HG02763 (cell line): ENCODE measurements around the gene FBXO34.
"Not testable (repeated sequence)": the region's sequence is repeated elsewhere in the genome, so short reads cannot be mapped to it uniquely, and the experiment has no call there.

Source experiments
- ATAC-seq: cut with Tn5 transposase; IDR thresholded peaks from one replicate; pipeline ENCODE4 v1.9.1; 2021; ENCODE audit warnings: mild to moderate bottlenecking, moderate library complexity; ENCODE audit not compliant: unreplicated experiment

FBXO34 gene

GRCh38 chr14:55344582-55345163 is 73.5 kb downstream of the FBXO34 start:
- ATAC-seq, result not testable (repeated sequence)

GRCh38 chr14:55347040-55347439 is 75.8 kb downstream of the FBXO34 start:
- no peak for ATAC-seq

DNA sequence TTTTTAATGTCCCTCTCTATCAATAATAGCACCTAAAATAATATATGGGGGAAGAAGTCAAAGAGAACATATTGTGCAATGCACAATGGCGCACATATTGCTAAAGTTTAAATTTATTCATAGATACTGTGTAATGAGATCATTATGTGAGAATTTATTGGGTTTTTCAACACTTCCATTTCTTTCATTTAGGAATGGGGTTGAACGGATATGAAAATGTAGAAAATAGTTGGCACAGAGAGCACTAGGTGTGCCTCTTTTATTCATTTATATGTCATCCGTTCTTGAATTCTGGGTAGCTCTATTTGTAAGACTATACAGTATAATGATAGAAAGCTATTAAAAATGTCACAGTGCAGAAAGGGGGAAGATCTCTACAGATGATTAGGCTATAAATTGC is 76.5 kb downstream of the FBXO34 start:
- ATAC-seq, result no peak

GRCh38 chr14:55348766-55349453 is 77.7 kb downstream of the FBXO34 start:
- no peak for ATAC-seq

- no peak for ATAC-seq
Measured at GRCh38 chr14:55349565-55349964, 78.3 kb downstream of the FBXO34 start.

GRCh38 chr14:55350461-55350860 is 79.2 kb downstream of the FBXO34 start:
- no peak for ATAC-seq

- no peak for ATAC-seq
Measured at GRCh38 chr14:55351111-55351510, 79.9 kb downstream of the FBXO34 start.

DNA sequence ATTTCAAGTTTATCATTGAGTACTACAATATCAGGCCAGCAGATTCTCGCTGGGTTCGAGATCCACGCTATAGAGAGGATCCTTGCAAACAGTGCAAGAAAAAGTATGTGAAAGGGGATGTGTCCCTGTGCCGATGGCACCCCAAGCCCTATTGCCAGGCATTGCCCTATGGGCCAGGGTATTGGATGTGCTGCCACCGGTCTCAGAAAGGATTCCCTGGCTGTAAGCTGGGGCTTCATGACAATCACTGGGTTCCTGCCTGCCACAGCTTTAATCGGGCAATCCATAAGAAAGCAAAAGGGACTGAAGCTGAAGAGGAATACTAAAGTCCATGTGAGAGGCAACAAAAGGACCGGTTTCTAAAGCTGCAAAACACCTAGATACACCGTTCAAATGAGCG is 81.0 kb downstream of the FBXO34 start:
- no peak for ATAC-seq

DNA sequence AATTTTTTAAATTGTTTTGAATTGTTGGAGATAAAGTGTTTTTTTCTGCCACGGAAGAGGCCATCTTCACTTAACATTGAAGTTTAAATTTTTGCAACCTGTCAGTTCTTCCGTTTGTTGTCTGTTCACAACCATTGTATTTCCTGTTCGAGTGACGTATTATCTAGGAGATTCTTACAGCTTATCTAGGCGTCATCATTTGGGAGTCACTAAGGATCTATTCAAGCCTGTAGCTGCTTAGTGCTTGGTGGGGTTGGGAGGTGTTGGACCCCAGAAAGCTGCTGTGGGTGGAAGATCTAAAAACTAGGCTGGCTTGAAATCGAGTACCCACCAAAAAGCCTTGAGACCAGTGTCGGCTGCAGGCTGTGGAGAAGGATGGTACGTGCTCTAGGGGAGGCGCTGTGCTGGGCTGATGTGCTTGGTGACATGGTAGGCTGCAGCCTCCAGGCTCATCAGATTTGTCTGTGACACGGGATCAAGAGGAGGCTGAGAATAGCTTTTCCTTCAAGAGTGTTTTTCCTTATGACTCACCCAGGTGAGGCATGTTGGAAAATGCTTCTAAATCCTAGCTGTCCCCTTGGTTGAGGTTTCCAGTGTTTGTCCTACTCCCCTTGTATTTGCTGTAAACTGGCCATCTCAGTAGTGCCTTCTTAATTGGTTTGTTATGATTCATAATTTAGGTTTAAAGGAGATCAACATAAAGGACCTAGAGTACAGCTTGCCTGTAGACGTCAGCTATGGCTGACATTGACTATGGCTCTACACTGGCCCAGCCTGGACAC is 82.7 kb downstream of the FBXO34 start:
- ATAC-seq, result no peak

DNA sequence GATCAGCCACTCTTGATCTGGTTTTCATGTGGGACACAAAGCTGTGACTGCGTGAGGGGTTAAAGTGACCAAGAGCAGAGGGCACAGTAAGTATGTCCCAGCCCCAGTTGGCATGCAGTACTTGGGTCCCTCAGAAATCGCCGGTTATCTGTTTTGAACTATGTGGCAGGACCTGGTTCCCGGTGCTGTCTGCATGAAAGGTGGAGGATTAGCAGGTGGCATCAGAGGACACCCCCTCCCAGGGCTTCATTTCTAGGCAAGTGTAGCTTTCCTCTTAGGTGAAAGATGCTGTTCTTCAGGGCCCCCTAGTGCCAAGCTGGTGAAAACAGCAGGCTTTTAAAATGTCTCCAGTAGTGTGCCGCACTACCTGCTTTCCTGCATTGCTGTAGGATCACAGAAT is 83.3 kb downstream of the FBXO34 start:
- ATAC-seq, result peak; percentile 48

GRCh38 chr14:55355922-55356321 is 84.7 kb downstream of the FBXO34 start:
- ATAC-seq, result no peak

DNA sequence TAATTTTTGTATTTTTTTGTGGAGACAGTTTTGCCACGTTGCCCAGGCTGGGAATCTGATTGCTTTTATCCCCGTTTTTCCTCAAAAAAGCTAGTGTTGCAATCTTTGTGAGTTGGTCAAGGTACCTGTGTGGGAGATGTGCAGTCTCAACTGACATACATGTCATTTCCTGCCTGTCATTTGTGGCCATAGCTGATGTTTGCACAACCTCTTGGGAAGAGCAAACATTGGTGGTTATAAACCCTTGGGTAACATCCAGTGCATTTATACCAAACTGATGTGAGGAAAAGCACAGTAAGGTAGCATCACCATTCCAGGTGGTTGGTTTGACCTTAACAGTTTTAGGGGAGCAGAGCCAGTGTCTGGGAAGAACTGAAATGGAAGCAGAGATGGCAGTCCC is 85.7 kb downstream of the FBXO34 start:
- no peak for ATAC-seq

- no peak for ATAC-seq
Measured at GRCh38 chr14:55359307-55359706, 88.1 kb downstream of the FBXO34 start.

- no peak for ATAC-seq
Measured at GRCh38 chr14:55361190-55361589, 90.0 kb downstream of the FBXO34 start.

DNA sequence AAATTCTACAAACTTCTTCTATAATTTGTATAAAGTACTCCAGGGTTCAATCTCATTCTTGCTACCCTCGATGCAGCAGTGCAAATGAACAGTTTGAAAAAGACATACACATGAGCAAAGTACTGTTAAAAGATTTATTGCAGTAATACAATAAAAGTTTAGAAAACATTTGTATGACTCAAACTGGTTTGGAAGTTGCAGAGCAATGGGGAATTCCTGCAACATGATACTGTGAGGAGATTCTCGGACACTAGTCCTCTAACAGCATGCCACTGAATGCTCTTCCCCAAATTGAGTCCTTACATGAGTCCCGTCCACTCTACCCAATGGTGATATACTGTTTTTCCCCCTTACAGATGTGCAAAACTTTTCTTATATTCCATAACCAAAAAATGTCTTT is 95.0 kb downstream of the FBXO34 start:
- no peak for ATAC-seq

- no peak for ATAC-seq
Measured at GRCh38 chr14:55370883-55371455, 99.7 kb downstream of the FBXO34 start.

DNA sequence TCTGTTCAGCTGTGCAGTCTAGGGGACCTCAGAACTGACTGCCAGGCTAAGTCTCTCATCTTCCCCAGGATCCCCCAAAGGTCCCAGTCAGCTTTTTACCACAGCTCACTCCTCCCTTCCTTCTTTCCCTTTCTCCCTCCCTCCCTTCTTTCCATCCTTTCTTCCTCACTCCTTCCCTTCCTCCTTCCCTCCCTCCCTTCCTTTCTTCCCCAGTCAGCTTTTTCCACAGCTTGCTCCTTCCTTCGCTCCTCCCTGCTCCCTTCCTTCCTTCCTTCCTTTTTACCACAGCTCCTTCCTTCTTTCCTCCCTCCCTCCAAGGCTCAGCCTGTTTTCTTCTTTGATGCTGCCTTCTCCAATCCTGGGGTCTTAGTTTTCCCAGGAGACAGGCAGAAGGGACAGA is 101.2 kb downstream of the FBXO34 start:
- ATAC-seq, result no peak

DNA sequence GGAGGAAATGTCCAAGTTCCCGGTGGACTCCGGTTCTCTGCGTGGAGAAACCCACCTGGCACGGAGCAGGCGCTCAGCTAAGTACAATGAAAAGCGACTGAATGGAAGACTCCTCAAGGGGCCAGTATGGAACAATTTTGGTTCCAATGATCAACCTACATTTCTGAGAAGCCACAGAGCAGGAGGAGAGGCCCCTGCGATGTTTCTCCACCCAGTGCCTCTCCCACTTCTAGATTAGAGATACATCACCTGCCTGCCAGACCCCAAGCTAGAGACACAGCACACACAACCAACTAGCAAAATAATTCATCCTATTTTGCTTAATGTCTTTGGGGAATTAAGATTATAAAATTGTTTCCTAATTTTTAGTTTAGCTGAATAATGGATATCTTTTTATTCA is 101.6 kb downstream of the FBXO34 start:
- ATAC-seq, result no peak

GRCh38 chr14:55373784-55374705 is 102.8 kb downstream of the FBXO34 start:
- no peak for ATAC-seq

DNA sequence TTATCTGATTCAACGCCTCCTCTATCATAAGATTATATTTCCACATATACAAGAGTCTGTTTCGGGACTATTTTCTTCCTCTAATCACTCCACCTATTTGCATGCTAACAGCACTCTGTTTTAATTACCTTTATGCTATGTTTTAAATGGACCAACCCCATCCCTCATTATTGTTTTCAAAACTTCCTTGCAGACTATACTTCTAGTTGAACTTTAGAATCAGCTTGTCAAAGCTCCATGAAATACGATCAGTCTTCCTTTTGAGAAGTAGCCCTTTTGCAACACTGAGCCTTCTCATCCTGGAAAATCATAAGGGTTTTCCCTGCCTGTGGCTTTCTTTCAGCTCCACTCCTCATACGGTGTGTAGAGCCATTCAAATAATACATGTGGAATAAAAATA is 103.5 kb downstream of the FBXO34 start:
- ATAC-seq, result no peak

DNA sequence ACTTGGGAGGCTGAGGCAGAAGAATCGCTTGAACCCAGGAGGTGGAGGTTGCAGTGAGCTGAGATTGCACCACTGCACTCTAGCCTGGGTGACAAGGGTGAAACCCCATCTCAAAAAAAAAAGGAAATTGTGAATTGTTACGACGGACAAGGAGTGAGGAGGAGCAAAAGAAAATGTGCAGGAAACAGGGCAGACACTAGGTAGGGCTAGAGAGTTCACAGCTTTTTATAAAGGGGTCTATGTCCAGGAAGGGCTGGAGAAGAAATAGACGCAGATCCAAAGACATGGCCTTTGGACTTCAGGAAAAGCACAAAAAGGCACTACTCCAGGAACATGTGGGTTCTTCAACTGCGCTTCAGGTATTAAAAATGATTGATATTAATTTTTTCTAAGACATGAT is 106.0 kb downstream of the FBXO34 start:
- no peak for ATAC-seq
